Karpas-422 (cell line): ENCODE measurements around the gene CTAGE9. TPM values are rescaled to one million over a fixed set of nuclear protein-coding genes. Genes with fewer than 3 reads are reported as not detected.

Experiments used
- DNase-seq: peaks from one replicate; pipeline ENCODE4 v3.0.0-alpha.2; 2015
- H2AFZ ChIP-seq: fragments of 200-600 bp; sonication (generic); 2 replicates; pipeline ENCODE4 v1.6.1; 2014; ENCODE audit warnings: antibody characterized with exemption, low read length, mixed read lengths
- H3K27ac ChIP-seq: fragments of 200-600 bp; sonication (generic); 2 replicates; pipeline ENCODE4 v1.5.1; 2014; ENCODE audit warnings: mild to moderate bottlenecking, low read length, moderate library complexity
- H3K27me3 ChIP-seq: fragments of 200-600 bp; sonication (generic); 2 replicates; pipeline ENCODE4 v1.6.1; 2014; ENCODE audit warnings: low read length, mixed read lengths
- H3K36me3 ChIP-seq: fragments of 200-600 bp; sonication (generic); 2 replicates; pipeline ENCODE4 v1.6.1; 2014; ENCODE audit warnings: low read length, mixed read lengths; ENCODE audit not compliant: insufficient read depth
- H3K4me1 ChIP-seq: fragments of 200-600 bp; sonication (generic); 2 replicates; pipeline ENCODE4 v1.6.1; 2014; ENCODE audit warnings: mild to moderate bottlenecking, low read length, mixed read lengths
- H3K4me2 ChIP-seq: fragments of 200-600 bp; sonication (generic); 2 replicates; pipeline ENCODE4 v1.6.1; 2014; ENCODE audit warnings: low read length, low read depth, mild to moderate bottlenecking; ENCODE audit not compliant: poor library complexity, severe bottlenecking
- H3K4me3 ChIP-seq: fragments of 200-600 bp; sonication (generic); 2 replicates; pipeline ENCODE4 v1.5.1; 2014; ENCODE audit warnings: mild to moderate bottlenecking, antibody characterized with exemption, low read length, mixed read lengths
- H3K79me2 ChIP-seq: fragments of 200-600 bp; sonication (generic); 2 replicates; pipeline ENCODE4 v1.6.1; 2014; ENCODE audit warnings: mild to moderate bottlenecking, low read length, mixed read lengths
- H3K9ac ChIP-seq: fragments of 200-600 bp; sonication (generic); 2 replicates; pipeline ENCODE4 v1.6.0; 2014; ENCODE audit warnings: low read length
- H3K9me2 ChIP-seq: fragments of 200-600 bp; sonication (generic), shearing (Covaris generic); replicated peaks from 2 replicates; pipeline ENCODE4 v1.6.0; 2014; ENCODE audit warnings: mild to moderate bottlenecking, low read length, moderate library complexity; ENCODE audit not compliant: insufficient read depth
- H3K9me3 ChIP-seq: fragments of 300-700, 200-600 bp; sonication (generic); 2 replicates; pipeline ENCODE4 v1.6.1; 2014; ENCODE audit warnings: low read length, mixed read lengths
- H4K20me1 ChIP-seq: fragments of 200-600 bp; sonication (generic); 2 replicates; pipeline ENCODE4 v1.6.1; 2014; ENCODE audit warnings: mild to moderate bottlenecking, antibody characterized with exemption, low read length, low read depth; ENCODE audit not compliant: insufficient read depth
- total RNA-seq: library from RNA; depleted of rRNA; stranded (reverse); fragments of >200 nt; shearing (Covaris generic); gene quantifications from 2 replicates; pipeline ENCODE4 v1.2.3, GENCODE V29; 2014; ENCODE audit warnings: low replicate concordance; rRNA removed

CTAGE9 gene
- total RNA-seq, 1 experiment from 2014 or later: not detected

GRCh38 chr6:131680868-131681267 is 29.9 kb downstream of the CTAGE9 start:
- Histone ChIP-seq H3K79me2 (no peaks in the 10 kb centered on the region), H3K4me2 (no peak overlapping the region), H3K9me3 (no peaks in the 10 kb centered on the region), H3K4me1 (no peaks in the 10 kb centered on the region), H3K9me2 (no peaks in the 10 kb centered on the region), H2AFZ (no peak overlapping the region), H3K27me3 (no peaks in the 10 kb centered on the region), H3K27ac (no peak overlapping the region), H3K36me3 (no peaks in the 10 kb centered on the region), H3K9ac (no peak overlapping the region), H3K4me3 (no peak overlapping the region), H4K20me1 (no peaks in the 10 kb centered on the region)
- no peak for DNase-seq

GRCh38 chr6:131678442-131678841 is 32.4 kb downstream of the CTAGE9 start:
- no peaks in the 10 kb centered on the region for H3K9me2 ChIP-seq

GRCh38 chr6:131673184-131673583 is 37.6 kb downstream of the CTAGE9 start:
- DNase-seq: no peak
- Histone ChIP-seq H3K9me2 (no peaks in the 10 kb centered on the region), H3K4me3 (no peak overlapping the region), H3K27ac (no peak overlapping the region), H3K4me2 (no peak overlapping the region), H3K9me3 (no peaks in the 10 kb centered on the region), H3K4me1 (no peaks in the 10 kb centered on the region), H3K27me3 (no peaks in the 10 kb centered on the region), H3K79me2 (no peaks in the 10 kb centered on the region), H4K20me1 (no peaks in the 10 kb centered on the region), H2AFZ (no peak overlapping the region), H3K36me3 (no peaks in the 10 kb centered on the region), H3K9ac (no peak overlapping the region)

More at GRCh38 chr6:131678442-131678841, 32.4 kb downstream of the CTAGE9 start:
- H3K4me3 ChIP-seq: no peak overlapping the region
- no peaks in the 10 kb centered on the region for H3K36me3 ChIP-seq
- no peaks in the 10 kb centered on the region for H3K9me3 ChIP-seq
- H3K27me3 ChIP-seq: no peaks in the 10 kb centered on the region
- H3K9ac ChIP-seq: no peak overlapping the region
- H3K4me2 ChIP-seq: no peak overlapping the region
- H2AFZ ChIP-seq: no peak overlapping the region
- no peaks in the 10 kb centered on the region for H3K79me2 ChIP-seq
- no peaks in the 10 kb centered on the region for H3K4me1 ChIP-seq
- H3K27ac ChIP-seq: no peak overlapping the region
- H4K20me1 ChIP-seq: no peaks in the 10 kb centered on the region
- no peak for DNase-seq

GRCh38 chr6:131669891-131670290 is 40.9 kb downstream of the CTAGE9 start:
- no peaks in the 10 kb centered on the region for H3K27me3 ChIP-seq
- DNase-seq: no peak
- H3K4me2 ChIP-seq: no peak overlapping the region
- no peaks in the 10 kb centered on the region for H3K9me3 ChIP-seq
- H3K9ac ChIP-seq: no peak overlapping the region
- H3K9me2 ChIP-seq: no peaks in the 10 kb centered on the region
- H3K4me3 ChIP-seq: no peak overlapping the region
- H3K36me3 ChIP-seq: no peaks in the 10 kb centered on the region
- H3K4me1 ChIP-seq: no peaks in the 10 kb centered on the region
- no peak overlapping the region for H3K27ac ChIP-seq
- no peak overlapping the region for H2AFZ ChIP-seq
- H4K20me1 ChIP-seq: no peaks in the 10 kb centered on the region
- no peaks in the 10 kb centered on the region for H3K79me2 ChIP-seq

GRCh38 chr6:131663578-131664165 is 47.1 kb downstream of the CTAGE9 start:
- Histone ChIP-seq H3K9me3 (no peaks in the 10 kb centered on the region), H3K4me2 (no peak overlapping the region), H3K27ac (no peak overlapping the region), H3K4me3 (no peak overlapping the region), H3K9ac (no peak overlapping the region), H3K9me2 (no peaks in the 10 kb centered on the region), H3K36me3 (no peaks in the 10 kb centered on the region), H3K79me2 (no peaks in the 10 kb centered on the region), H4K20me1 (no peaks in the 10 kb centered on the region), H3K4me1 (no peaks in the 10 kb centered on the region), H3K27me3 (no peaks in the 10 kb centered on the region), H2AFZ (no peak overlapping the region)
- no peak for DNase-seq

GRCh38 chr6:131660195-131660594 is 50.6 kb downstream of the CTAGE9 start:
- no peaks in the 10 kb centered on the region for H3K36me3 ChIP-seq
- H3K4me2 ChIP-seq: no peak overlapping the region
- no peaks in the 10 kb centered on the region for H3K9me2 ChIP-seq
- H3K9ac ChIP-seq: no peak overlapping the region
- H3K27ac ChIP-seq: no peak overlapping the region
- DNase-seq: no peak
- H3K9me3 ChIP-seq: no peaks in the 10 kb centered on the region
- no peaks in the 10 kb centered on the region for H3K27me3 ChIP-seq
- H3K79me2 ChIP-seq: no peaks in the 10 kb centered on the region
- no peaks in the 10 kb centered on the region for H3K4me1 ChIP-seq
- no peak overlapping the region for H3K4me3 ChIP-seq
- H2AFZ ChIP-seq: no peak overlapping the region
- no peaks in the 10 kb centered on the region for H4K20me1 ChIP-seq

Other genes starting within 250 kb of the CTAGE9 start
- gene ARG1, start 137.8 kb downstream of the CTAGE9 start, total RNA-seq: not detected in 2 replicates
- gene MED23, start 82.8 kb downstream of the CTAGE9 start, total RNA-seq: 21.6 and 67.0 TPM in 2 replicates
- gene ENPP3, start 73.7 kb downstream of the CTAGE9 start, total RNA-seq: not detected in 2 replicates
- gene OR2A4, start 9.6 kb downstream of the CTAGE9 start, total RNA-seq: not detected in 2 replicates
- 1.1 TPM in 1 of 2 replicates, not detected in the other for gene ENPP1, start 97.0 kb upstream of the CTAGE9 start, total RNA-seq
- not detected in 2 replicates for gene CCN2, start 240.4 kb upstream of the CTAGE9 start, total RNA-seq